Mucosa of descending colon (tissue), 3 donors: ENCODE measurements around the gene COL15A1. TPM values are rescaled to one million over a fixed set of nuclear protein-coding genes. Genes with fewer than 3 reads are reported as not detected.

ENCODE experiments used
- ATAC-seq: fragments of 200-7000 bp; cut with Tn5 transposase; one replicate; pipeline ENCODE4 v1.9.1; 2020; ENCODE audit warnings: mild to moderate bottlenecking, moderate library complexity
- DNase-seq, 3 donors: peaks; one replicate each; pipeline ENCODE4 v3.0.0-alpha.2; 2020
- H3K36me3 ChIP-seq: fragments of 200-600 bp; one replicate; pipeline ENCODE4 v1.8.0; 2021; ENCODE audit warnings: low read depth, mild to moderate bottlenecking
- H3K4me1 ChIP-seq: fragments of 200-600 bp; one replicate; pipeline ENCODE4 v1.8.0; 2021; ENCODE audit warnings: low read depth, mild to moderate bottlenecking
- H3K4me3 ChIP-seq: fragments of 200-600 bp; one replicate; pipeline ENCODE4 v1.8.0; 2021; ENCODE audit warnings: mild to moderate bottlenecking
- H3K9me3 ChIP-seq: fragments of 200-600 bp; one replicate; pipeline ENCODE4 v1.8.0; 2021; ENCODE audit warnings: mild to moderate bottlenecking
- CTCF ChIP-seq: fragments of 200-600 bp; IDR thresholded peaks from one replicate; pipeline ENCODE4 v1.8.0; 2022; ENCODE audit warnings: antibody characterized with exemption, mild to moderate bottlenecking
- intact Hi-C, 2 donors: fragments of 100-400 bp; cut with DNase I in 1 of 2; cut with micrococcal nuclease in 1 of 2; formaldehyde crosslinking; loops; one replicate each; pipeline versions ENCODE4 v1.11.0 to v1.11.1; 2022; cut with DNase I, micrococcal nuclease
- total RNA-seq, 3 donors: library from RNA; stranded (reverse); fragmentation: NEBNext Ultra II Directional in 2 of 3; extraction: Animal tissue kit (Norgen Biotek cat#: 25700) in 2 of 3; gene quantifications; one replicate each; pipeline versions ENCODE4 v1.2.1 to v1.2.4, GENCODE V29; 2021 to 2023
- donor health status: DM: no; HTN: no; CAD: no; lungs with moderate emphysema.
- donor health status: DM: no; HTN: no; CAD: no.
- donor health status: DM: no; HTN: yes; CAD: no.

The COL15A1 gene
- total RNA-seq, 3 donors from 2014 or later: 4.2 to 43.4 (median 11.2) TPM

DNA sequence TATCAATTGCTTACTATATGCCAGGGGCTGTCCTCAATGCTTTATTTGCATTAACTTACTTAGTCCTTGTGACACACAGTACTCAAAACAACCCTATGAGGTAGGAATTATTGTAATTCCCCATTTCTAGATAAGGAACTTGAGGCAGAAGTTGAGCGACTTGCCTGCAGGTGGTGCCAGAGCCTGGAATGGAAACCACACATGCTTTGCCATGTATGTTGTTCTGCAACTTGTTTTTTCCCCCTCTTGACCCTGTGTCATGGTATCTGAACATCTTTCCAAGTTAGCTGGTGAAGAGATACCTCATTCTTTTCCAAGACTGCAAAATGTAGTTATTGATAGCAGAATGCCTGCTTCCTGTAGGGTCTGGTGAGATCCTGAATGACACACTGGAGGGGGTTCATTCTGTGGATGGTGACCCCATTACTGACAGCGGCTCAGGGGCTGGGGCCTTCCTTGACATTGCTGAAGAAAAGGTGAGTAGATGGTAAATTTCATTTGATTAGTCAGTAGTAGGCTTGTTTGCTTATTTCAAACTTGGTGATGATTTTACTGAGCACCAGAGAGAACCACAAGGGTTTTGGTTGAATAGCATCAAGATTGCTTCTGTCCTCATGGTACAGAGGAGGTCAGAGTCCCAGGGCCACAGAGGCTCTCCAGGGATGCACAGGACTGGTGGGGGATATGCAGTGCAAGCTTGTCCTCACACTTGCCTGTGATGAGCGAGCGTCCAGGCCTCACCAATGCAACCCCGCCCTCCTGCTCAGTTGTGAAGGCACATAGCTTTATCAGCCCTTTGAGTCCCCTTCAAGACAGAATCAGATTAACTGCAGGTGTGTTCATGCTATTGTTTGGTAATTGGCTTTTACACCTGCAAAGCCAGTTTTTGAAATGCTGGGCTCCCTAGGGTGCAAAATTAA, 57.0 kb downstream of the COL15A1 start:
- H3K4me3 ChIP-seq: no peak overlapping the region
- H3K4me1 ChIP-seq: no peaks in the 10 kb centered on the region
- no peaks in the 10 kb centered on the region for H3K36me3 ChIP-seq
- peak; percentile 41 for TF ChIP-seq CTCF
- DNase-seq (peak in 2 of 3 donors; percentile 60 to 72), ATAC-seq (peak; percentile 49)
- intact Hi-C loops: no loop called here
- H3K9me3 ChIP-seq: no peaks in the 10 kb centered on the region

DNA sequence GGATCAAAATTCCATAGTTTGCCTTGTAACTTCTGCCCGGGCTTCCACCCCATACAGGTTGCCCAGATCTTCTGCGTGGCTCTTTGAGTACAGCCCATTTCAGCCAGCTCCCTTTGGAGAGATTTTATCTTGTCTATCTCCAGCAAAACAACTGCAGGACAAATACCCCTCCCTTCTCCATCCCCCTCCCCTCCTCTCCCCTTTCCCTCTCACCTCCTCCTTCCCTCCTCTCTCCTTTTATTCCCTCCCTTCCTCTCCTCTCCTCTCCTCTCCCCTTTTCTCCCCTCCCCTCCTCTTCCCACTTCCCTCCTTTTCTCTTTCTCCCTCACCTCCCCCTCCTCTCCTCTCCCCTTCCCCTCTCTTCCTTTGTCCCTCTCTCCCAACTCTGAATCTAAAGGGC, 58.2 kb downstream of the COL15A1 start:
- H3K4me3 ChIP-seq: no peak overlapping the region
- no peaks in the 10 kb centered on the region for H3K4me1 ChIP-seq
- H3K9me3 ChIP-seq: no peaks in the 10 kb centered on the region
- no peak for DNase-seq
- no peaks in the 10 kb centered on the region for H3K36me3 ChIP-seq
- ATAC-seq: no peak
- intact Hi-C loops: no loop called here
- no peak for TF ChIP-seq CTCF

DNA sequence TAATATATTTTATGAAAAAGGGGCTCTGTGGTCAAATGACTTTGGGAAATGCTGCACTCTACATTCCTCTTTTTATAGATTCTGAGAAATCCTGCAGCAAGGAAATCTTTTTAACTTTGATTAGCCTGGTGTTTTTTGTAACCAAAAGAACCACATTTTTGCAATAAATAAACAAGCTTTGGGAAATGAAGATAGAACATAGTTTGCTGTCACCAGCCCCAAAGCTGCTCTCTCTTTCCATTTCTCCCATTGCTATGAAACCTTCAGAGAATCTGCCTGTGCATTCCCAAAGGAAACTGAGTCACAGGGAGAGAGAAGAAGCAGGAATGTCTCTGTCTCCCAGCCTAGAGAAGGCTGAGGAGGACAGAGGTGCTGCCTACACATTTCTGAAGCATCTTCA, 59.0 kb downstream of the COL15A1 start:
- no peaks in the 10 kb centered on the region for H3K4me1 ChIP-seq
- no peak overlapping the region for H3K4me3 ChIP-seq
- H3K36me3 ChIP-seq: no peaks in the 10 kb centered on the region
- DNase-seq: no peak
- no peaks in the 10 kb centered on the region for H3K9me3 ChIP-seq
- ATAC-seq: no peak
- no peak for TF ChIP-seq CTCF
- intact Hi-C loops: no loop called here

- DNase-seq: no peak
- intact Hi-C loops: no loop called here
- Histone ChIP-seq H3K9me3 (no peaks in the 10 kb centered on the region), H3K36me3 (no peaks in the 10 kb centered on the region), H3K4me1 (no peaks in the 10 kb centered on the region), H3K4me3 (no peak overlapping the region)
- ATAC-seq: no peak
- no peak for TF ChIP-seq CTCF
Measured at GRCh38 chr9:99003308-99003707, 59.6 kb downstream of the COL15A1 start.

- no peak for TF ChIP-seq CTCF
- Histone ChIP-seq H3K4me3 (no peak overlapping the region), H3K36me3 (no peaks in the 10 kb centered on the region), H3K4me1 (no peaks in the 10 kb centered on the region), H3K9me3 (no peaks in the 10 kb centered on the region)
- no peak for ATAC-seq
- DNase-seq: no peak
- intact Hi-C loops: no loop called here
Measured at GRCh38 chr9:99004115-99004514, 60.4 kb downstream of the COL15A1 start.
